ENCODE data around the gene ZMIZ1.

DNA sequence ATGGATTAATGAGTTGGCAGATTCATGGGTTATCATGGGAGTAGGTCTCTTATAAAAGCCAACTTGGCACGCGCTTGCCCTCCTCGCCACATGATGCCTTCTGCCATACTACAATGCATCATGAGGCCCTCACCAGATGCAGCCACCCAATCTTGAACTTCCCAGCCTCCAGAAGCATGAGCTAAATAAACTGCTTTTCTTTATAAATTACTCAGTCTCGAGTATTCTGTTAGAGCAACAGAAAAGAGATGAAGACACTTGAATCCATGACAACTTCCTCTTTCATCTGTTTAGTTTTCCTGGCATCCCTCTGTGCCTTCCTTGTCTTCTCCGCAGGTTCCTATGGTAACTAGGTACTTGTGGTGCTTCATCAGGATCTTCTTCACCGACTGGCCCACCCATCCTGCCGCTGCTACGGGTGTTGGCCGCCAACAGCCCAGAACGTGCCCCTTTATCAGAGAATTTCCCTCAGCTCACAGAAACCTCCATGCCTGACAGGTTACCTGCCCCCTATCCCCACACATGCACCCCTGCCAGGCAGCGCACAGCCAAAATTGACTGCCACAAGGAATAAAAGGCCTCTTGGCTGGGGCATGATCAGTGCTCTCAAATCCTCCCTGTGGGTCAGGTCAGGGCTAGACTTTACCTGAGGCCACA lies 250.5 kb downstream of the ZMIZ1 start:
- TF ChIP-seq, protein P1, sequence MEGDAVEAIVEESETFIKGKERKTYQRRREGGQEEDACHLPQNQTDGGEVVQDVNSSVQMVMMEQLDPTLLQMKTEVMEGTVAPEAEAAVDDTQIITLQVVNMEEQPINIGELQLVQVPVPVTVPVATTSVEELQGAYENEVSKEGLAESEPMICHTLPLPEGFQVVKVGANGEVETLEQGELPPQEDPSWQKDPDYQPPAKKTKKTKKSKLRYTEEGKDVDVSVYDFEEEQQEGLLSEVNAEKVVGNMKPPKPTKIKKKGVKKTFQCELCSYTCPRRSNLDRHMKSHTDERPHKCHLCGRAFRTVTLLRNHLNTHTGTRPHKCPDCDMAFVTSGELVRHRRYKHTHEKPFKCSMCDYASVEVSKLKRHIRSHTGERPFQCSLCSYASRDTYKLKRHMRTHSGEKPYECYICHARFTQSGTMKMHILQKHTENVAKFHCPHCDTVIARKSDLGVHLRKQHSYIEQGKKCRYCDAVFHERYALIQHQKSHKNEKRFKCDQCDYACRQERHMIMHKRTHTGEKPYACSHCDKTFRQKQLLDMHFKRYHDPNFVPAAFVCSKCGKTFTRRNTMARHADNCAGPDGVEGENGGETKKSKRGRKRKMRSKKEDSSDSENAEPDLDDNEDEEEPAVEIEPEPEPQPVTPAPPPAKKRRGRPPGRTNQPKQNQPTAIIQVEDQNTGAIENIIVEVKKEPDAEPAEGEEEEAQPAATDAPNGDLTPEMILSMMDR (conservative IDR thresholded peaks at IDR 0.05), result no peak
- TF ChIP-seq ZFX (IDR thresholded peaks at IDR 0.05), result no peak
